Caco-2 (cell line): Measurements from ENCODE around the gene SAMD4A. TPM values are rescaled to one million over a fixed set of nuclear protein-coding genes. Genes with fewer than 3 reads are reported as not detected.

ENCODE experiments used
- BruUV-seq: library from RNA; stranded (reverse); fragments of 400-500 nt; replicated peaks from 2 replicates; lab custom pipeline; 2021; lab: Mats Ljungman, UMichigan
- CTCF ChIA-PET: fragments of 300-600 bp; sonication (Branson Sonifier 250); formaldehyde crosslinking; loops from one replicate; lab custom pipeline; 2022; ENCODE audit warnings: antibody characterized with exemption; lab: Charles Lee
- POLR2A ChIA-PET: fragments of 300-600 bp; sonication (Branson Sonifier 250); formaldehyde crosslinking; loops from one replicate; lab custom pipeline; 2022; ENCODE audit warnings: antibody characterized with exemption; lab: Charles Lee
- DNase-seq, 2 experiments: peaks; one replicate each; pipeline versions ENCODE4 v3.0.0 to v3.0.0-alpha.2; 2020 to 2022
- H3K27me3 ChIP-seq: replicated peaks from 2 replicates; pipeline ENCODE4 v1.6.0; 2011; ENCODE audit warnings: low read length; ENCODE audit not compliant: control insufficient read depth, insufficient read depth
- H3K36me3 ChIP-seq: 2 replicates; pipeline ENCODE4 v1.5.1; 2011; ENCODE audit warnings: low read length; ENCODE audit not compliant: control insufficient read depth, insufficient read depth
- H3K4me1 ChIP-seq: fragments of 250-450 bp; sonication (Bioruptor Pico); 2 replicates; pipeline ENCODE4 v1.5.1; 2020; ENCODE audit warnings: mild to moderate bottlenecking
- H3K4me3 ChIP-seq: 2 replicates; pipeline ENCODE4 v1.5.1; 2011; ENCODE audit warnings: low read depth, mild to moderate bottlenecking, control low read depth, low read length
- H3K9me3 ChIP-seq: fragments of 250-450 bp; sonication (Bioruptor Pico); 2 replicates; pipeline ENCODE4 v1.5.1; 2020; ENCODE audit warnings: mild to moderate bottlenecking, moderate library complexity
- H3K27ac Mint-ChIP-seq: one replicate; pipeline ENCODE4 v1.8.0; 2022; ENCODE audit warnings: mixed read lengths; ENCODE audit not compliant: unreplicated experiment
- H3K27me3 Mint-ChIP-seq: one replicate; pipeline ENCODE4 v1.8.0; 2022; ENCODE audit warnings: mixed read lengths; ENCODE audit not compliant: insufficient read depth, unreplicated experiment
- H3K36me3 Mint-ChIP-seq: one replicate; pipeline ENCODE4 v1.8.0; 2022; ENCODE audit warnings: mild to moderate bottlenecking, mixed read lengths; ENCODE audit not compliant: insufficient read depth, unreplicated experiment
- H3K4me1 Mint-ChIP-seq: one replicate; pipeline ENCODE4 v1.8.0; 2022; ENCODE audit warnings: low read depth, mixed read lengths; ENCODE audit not compliant: unreplicated experiment
- H3K4me3 Mint-ChIP-seq: one replicate; pipeline ENCODE4 v1.8.0; 2022; ENCODE audit warnings: mild to moderate bottlenecking, moderate library complexity, mixed read lengths; ENCODE audit not compliant: unreplicated experiment
- H3K9me3 Mint-ChIP-seq: one replicate; pipeline ENCODE4 v1.8.0; 2022; ENCODE audit warnings: mixed read lengths; ENCODE audit not compliant: unreplicated experiment
- CTCF ChIP-seq, 2 experiments: fragments of 200-600 bp in 1 of 2; IDR thresholded peaks; 1 replicate in 1 of 2; 2 replicates in 1 of 2; pipeline versions ENCODE4 v1.5.1 to v1.8.0; 2011 to 2022; ENCODE audit warnings: antibody characterized with exemption in 1 of 2, control low read depth in 1 of 2, inconsistent platforms in 1 of 2, low read depth in 1 of 2, low read length in 1 of 2, mild to moderate bottlenecking in 1 of 2, moderate library complexity in 1 of 2; ENCODE audit not compliant: insufficient read depth in 1 of 2, severe bottlenecking in 1 of 2, unreplicated experiment in 1 of 2
- intact Hi-C: fragments of 100-400 bp; cut with micrococcal nuclease; formaldehyde crosslinking; loops from one replicate; pipeline ENCODE4 v1.10.0; 2022; ENCODE audit not compliant: unreplicated experiment
- total RNA-seq: library from RNA; stranded (reverse); gene quantifications from 2 replicates; pipeline ENCODE4 v1.2.3, GENCODE V29; 2022

SAMD4A gene
- total RNA-seq, 1 experiment from 2014 or later, result 60.8 TPM

- Histone ChIP-seq H3K9me3 (peaks cover 4% of the 10 kb centered on the region), H3K27me3 (no peaks in the 10 kb centered on the region), H3K36me3 (no peaks in the 10 kb centered on the region), H3K4me3 (no peak overlapping the region), H3K4me1 (peaks cover 24% of the 10 kb centered on the region)
- H3K36me3 Mint-ChIP-seq, result peaks cover 64% of the 10 kb centered on the region
- TSS peak; percentile 15 for BruUV-seq
- no peaks in the 10 kb centered on the region for H3K27me3 Mint-ChIP-seq
- DNase-seq, result no peak
- H3K27ac Mint-ChIP-seq, result no peak overlapping the region
- H3K9me3 Mint-ChIP-seq, result no peaks in the 10 kb centered on the region
- H3K4me3 Mint-ChIP-seq, result peak overlapping the region; percentile 95
- peaks cover 8% of the 10 kb centered on the region for H3K4me1 Mint-ChIP-seq
- ChIA-PET CTCF (interaction anchor here (0.6 to 3.6 kb wide), 5 partner anchors 74 to 204 kb away, joined by 3 to 15 read pairs (median 6); no protein-coding TSS in a partner anchor), POLR2A (interaction anchor here (0.6 to 2.7 kb wide), 2 partner anchors 74 to 258 kb away, joined by 11 to 17 read pairs; no protein-coding TSS in a partner anchor)
- TF ChIP-seq CTCF (IDR thresholded peaks at IDR 0.05; ENCODE audit: insufficient read depth in 1 of 2, low read depth in 1 of 2, low read length in 1 of 2, severe bottlenecking in 1 of 2, unreplicated experiment in 1 of 2), result no peak
- intact Hi-C loops, result no loop called here
Measured at GRCh38 chr14:54568821-54569595, 2.1 kb downstream of the SAMD4A start.

- peaks cover 20% of the 10 kb centered on the region for H3K4me1 ChIP-seq
- H3K27ac Mint-ChIP-seq, result no peak overlapping the region
- H3K9me3 Mint-ChIP-seq, result no peaks in the 10 kb centered on the region
- POLR2A ChIA-PET, result no interaction called here
- peak overlapping the region; percentile 48 for H3K4me3 Mint-ChIP-seq
- no peaks in the 10 kb centered on the region for H3K27me3 Mint-ChIP-seq
- peaks cover 4% of the 10 kb centered on the region for H3K9me3 ChIP-seq
- H3K4me1 Mint-ChIP-seq, result peaks cover 14% of the 10 kb centered on the region
- no TSS peak for BruUV-seq
- TF ChIP-seq CTCF (IDR thresholded peaks at IDR 0.05; ENCODE audit: insufficient read depth in 1 of 2, low read depth in 1 of 2, low read length in 1 of 2, severe bottlenecking in 1 of 2, unreplicated experiment in 1 of 2), result no peak
- no peak overlapping the region for H3K4me3 ChIP-seq
- intact Hi-C loops, result no loop called here
- H3K36me3 Mint-ChIP-seq, result peaks cover 74% of the 10 kb centered on the region
- H3K27me3 ChIP-seq, result no peaks in the 10 kb centered on the region
- CTCF ChIA-PET, result interaction anchor here (1.4 to 2.1 kb wide), 2 partner anchors 73 to 121 kb away, joined by 6 to 8 read pairs; no protein-coding TSS in a partner anchor
- H3K36me3 ChIP-seq, result no peaks in the 10 kb centered on the region
- DNase-seq, result no peak
Measured at GRCh38 chr14:54570047-54570446, 3.1 kb downstream of the SAMD4A start.

GRCh38 chr14:54570631-54571415, 3.9 kb downstream of the SAMD4A start:
- H3K27me3 ChIP-seq, result no peaks in the 10 kb centered on the region
- H3K9me3 ChIP-seq, result peaks cover 4% of the 10 kb centered on the region
- H3K4me3 ChIP-seq, result no peak overlapping the region
- Mint-ChIP-seq H3K4me1 (peaks cover 21% of the 10 kb centered on the region), H3K36me3 (peaks cover 75% of the 10 kb centered on the region), H3K27me3 (no peaks in the 10 kb centered on the region), H3K9me3 (no peaks in the 10 kb centered on the region), H3K27ac (no peak overlapping the region), H3K4me3 (no peak overlapping the region)
- DNase-seq, result no peak
- ChIA-PET POLR2A (no interaction called here), CTCF (no interaction called here)
- BruUV-seq, result no TSS peak
- H3K4me1 ChIP-seq, result peaks cover 20% of the 10 kb centered on the region
- intact Hi-C loops, result no loop called here
- TF ChIP-seq CTCF (IDR thresholded peaks at IDR 0.05; ENCODE audit: insufficient read depth in 1 of 2, low read depth in 1 of 2, low read length in 1 of 2, severe bottlenecking in 1 of 2, unreplicated experiment in 1 of 2), result no peak
- no peaks in the 10 kb centered on the region for H3K36me3 ChIP-seq
